ENCODE data around the gene GOLGA6C.
"Not testable (repeated sequence)": the region's sequence is repeated elsewhere in the genome, so short reads cannot be mapped to it uniquely, and the experiment has no call there.

The GOLGA6C gene

DNA sequence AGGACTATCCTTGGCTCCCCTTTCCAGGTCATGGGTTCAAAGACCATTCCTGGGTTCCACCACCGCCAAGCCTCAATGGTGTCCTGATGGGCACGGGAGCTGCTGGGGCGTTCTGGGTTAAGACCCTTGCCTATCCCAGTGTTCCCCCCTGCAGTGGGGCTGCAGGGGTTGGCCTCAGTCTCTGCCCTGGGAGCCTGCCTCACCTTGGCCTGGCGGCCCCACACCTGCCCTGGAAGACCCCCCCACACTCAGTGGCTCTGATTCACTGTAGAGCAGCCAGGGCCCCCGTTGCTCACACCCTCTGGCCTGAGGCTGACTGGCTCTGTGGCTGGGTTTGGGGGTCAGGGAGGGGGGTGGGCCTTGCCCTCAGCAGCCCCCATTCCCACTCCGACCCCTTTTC, 34.4 kb upstream of the GOLGA6C start:
- H3K36me3 ChIP-seq (ENCODE audit: insufficient read depth): no peaks in the 10 kb centered on the region
- H3K27ac ChIP-seq: no peak overlapping the region

DNA sequence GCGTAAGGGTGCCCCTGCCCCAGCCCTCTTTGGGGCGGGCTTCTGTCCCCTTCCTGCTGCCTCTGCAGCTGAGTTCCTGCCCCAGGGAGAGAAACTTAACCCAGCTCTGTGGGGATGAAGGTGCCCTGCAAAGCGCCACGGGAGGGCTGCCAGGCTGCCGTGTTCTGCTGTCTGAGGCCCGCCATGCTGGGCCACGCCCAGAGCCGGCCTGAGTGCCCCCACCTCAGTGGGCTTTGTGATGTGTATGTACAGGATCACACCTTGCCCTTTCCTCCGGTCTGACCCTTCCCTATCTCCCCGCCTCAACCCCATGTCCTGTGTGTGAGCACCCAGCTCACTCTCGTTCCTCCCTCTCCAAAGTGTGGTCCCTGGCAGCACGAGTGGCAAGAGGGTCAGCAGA, 33.9 kb upstream of the GOLGA6C start:
- TF ChIP-seq, protein P1, sequence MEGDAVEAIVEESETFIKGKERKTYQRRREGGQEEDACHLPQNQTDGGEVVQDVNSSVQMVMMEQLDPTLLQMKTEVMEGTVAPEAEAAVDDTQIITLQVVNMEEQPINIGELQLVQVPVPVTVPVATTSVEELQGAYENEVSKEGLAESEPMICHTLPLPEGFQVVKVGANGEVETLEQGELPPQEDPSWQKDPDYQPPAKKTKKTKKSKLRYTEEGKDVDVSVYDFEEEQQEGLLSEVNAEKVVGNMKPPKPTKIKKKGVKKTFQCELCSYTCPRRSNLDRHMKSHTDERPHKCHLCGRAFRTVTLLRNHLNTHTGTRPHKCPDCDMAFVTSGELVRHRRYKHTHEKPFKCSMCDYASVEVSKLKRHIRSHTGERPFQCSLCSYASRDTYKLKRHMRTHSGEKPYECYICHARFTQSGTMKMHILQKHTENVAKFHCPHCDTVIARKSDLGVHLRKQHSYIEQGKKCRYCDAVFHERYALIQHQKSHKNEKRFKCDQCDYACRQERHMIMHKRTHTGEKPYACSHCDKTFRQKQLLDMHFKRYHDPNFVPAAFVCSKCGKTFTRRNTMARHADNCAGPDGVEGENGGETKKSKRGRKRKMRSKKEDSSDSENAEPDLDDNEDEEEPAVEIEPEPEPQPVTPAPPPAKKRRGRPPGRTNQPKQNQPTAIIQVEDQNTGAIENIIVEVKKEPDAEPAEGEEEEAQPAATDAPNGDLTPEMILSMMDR (conservative IDR thresholded peaks at IDR 0.05; ENCODE audit: low read depth, low read length): no peak
- Histone ChIP-seq H3K27me3 (ENCODE audit: insufficient read depth, low read depth) (peaks cover 14% of the 10 kb centered on the region; the same call in 1 of the 2 replicates), H3K4me1 (ENCODE audit: low read depth, poor library complexity, severe bottlenecking) (no peaks in the 10 kb centered on the region), H2AFZ (ENCODE audit: low read depth) (no peak overlapping the region), H3K9ac (no peak overlapping the region), H3K4me2 (no peak overlapping the region), H3K79me2 (ENCODE audit: insufficient read depth, low read depth) (no peaks in the 10 kb centered on the region), H3K4me3 (IDR thresholded peaks at IDR 0.05; ENCODE audit: insufficient read depth, low read depth, low read length) (no peak overlapping the region), H3K27ac (no peak overlapping the region), H4K20me1 (ENCODE audit: insufficient read depth) (no peaks in the 10 kb centered on the region), H3K36me3 (ENCODE audit: insufficient read depth) (no peaks in the 10 kb centered on the region)

More for the DNA sequence above, 34.4 kb upstream of the GOLGA6C start:
- H2AFZ ChIP-seq (ENCODE audit: low read depth): no peak overlapping the region
- TF ChIP-seq, protein P1 (conservative IDR thresholded peaks at IDR 0.05; ENCODE audit: low read depth, low read length): no peak
- no peaks in the 10 kb centered on the region for H3K4me1 ChIP-seq (ENCODE audit: low read depth, poor library complexity, severe bottlenecking)
- peaks cover 14% of the 10 kb centered on the region; the same call in 1 of the 2 replicates for H3K27me3 ChIP-seq (ENCODE audit: insufficient read depth, low read depth)
- no peak overlapping the region for H3K4me3 ChIP-seq (IDR thresholded peaks at IDR 0.05; ENCODE audit: insufficient read depth, low read depth, low read length)
- H4K20me1 ChIP-seq (ENCODE audit: insufficient read depth): no peaks in the 10 kb centered on the region
- no peak overlapping the region for H3K9ac ChIP-seq
- no peaks in the 10 kb centered on the region for H3K79me2 ChIP-seq (ENCODE audit: insufficient read depth, low read depth)
- H3K4me2 ChIP-seq: no peak overlapping the region

DNA sequence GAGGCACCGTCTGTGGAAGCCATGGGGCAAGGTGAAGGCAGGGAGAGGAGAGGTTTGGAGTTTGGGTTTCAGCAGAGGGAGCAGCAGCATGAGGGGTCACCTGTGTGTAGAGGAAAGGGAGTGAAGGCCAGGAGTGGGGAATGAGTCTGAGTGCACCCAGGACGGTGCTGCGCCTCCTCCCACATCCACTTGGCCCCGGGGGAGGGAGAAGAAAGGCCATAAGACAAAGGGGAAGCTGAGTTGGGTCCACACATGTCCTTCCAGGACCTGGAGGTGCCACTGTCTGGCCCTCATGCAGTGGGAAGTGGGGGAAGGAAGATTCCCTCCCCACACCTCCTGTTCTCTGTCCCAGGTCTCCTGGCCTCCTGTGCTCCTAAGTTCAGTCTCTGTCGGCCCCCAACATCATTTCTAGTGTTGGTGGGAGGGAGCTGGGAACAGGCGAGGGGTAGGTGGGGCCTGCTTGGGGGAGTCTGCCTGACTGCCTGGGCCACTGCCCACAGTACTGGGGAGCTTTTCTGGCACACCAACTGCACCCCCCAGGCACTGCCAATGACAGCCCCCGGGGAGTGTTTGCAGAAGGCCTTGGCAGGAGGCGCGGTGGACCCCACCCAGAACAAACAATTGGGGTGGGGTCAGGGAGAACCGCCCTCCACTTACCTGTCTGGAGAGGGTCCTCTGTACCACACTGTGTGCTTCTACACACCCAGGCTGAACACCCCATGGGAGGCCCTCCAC, 32.9 kb upstream of the GOLGA6C start:
- not testable (repeated sequence) for H2AFZ ChIP-seq (ENCODE audit: low read depth); H3K27ac ChIP-seq; H4K20me1 ChIP-seq (ENCODE audit: insufficient read depth)

DNA sequence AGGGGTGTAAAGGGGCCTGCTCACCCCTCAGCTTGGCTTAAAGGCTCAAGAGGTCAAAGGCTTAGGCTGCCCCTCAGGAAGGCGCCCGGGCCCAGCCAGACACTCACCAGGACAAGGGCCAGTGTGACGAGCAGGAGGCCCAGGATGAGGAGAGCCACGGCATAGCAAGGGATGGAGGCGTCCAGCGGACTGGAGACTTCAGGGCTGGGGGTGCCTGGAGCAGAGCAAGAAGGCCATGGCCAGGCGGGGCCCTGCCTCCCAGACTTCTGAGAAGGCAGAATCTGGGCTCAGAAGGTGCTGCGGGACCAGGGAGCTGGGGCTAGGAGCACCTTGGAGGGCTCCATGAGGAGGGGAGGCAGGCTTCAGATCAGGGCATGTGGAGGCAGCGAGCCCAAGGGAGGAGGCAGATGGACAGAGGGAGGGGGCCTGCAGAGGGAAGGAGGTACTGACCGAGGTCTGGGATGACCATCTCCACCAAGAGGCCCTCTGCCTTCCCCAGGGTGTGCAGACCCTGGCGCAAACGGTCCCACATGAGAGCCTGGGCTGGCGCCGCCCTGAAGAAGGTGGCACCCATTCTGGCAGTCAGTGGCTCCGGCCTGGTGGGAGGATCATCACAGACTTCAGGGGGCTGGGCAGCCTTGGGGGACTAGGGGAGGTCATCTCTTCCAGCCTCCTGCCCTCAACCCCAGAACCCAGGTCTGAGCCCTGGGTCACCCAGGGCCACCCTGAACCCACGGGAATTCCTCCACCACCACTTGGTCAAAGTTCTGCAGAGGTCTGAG, 32.0 kb upstream of the GOLGA6C start:
- H3K36me3 ChIP-seq (ENCODE audit: insufficient read depth): no peaks in the 10 kb centered on the region
- no peaks in the 10 kb centered on the region for H3K4me1 ChIP-seq (ENCODE audit: low read depth, poor library complexity, severe bottlenecking)
- no peak overlapping the region for H3K27ac ChIP-seq
- no peaks in the 10 kb centered on the region for H4K20me1 ChIP-seq (ENCODE audit: insufficient read depth)
- H3K27me3 ChIP-seq (ENCODE audit: insufficient read depth, low read depth): peaks cover 19% of the 10 kb centered on the region; the same call in 1 of the 2 replicates
- H3K4me3 ChIP-seq (IDR thresholded peaks at IDR 0.05; ENCODE audit: insufficient read depth, low read depth, low read length): no peak overlapping the region
- TF ChIP-seq, protein P1 (conservative IDR thresholded peaks at IDR 0.05; ENCODE audit: low read depth, low read length): no peak
- H3K9ac ChIP-seq: no peak overlapping the region
- no peak overlapping the region for H2AFZ ChIP-seq (ENCODE audit: low read depth)
- no peaks in the 10 kb centered on the region for H3K79me2 ChIP-seq (ENCODE audit: insufficient read depth, low read depth)
- H3K4me2 ChIP-seq: no peak overlapping the region

More for the DNA sequence above, 32.9 kb upstream of the GOLGA6C start:
- H3K4me2 ChIP-seq; H3K36me3 ChIP-seq (ENCODE audit: insufficient read depth); H3K4me1 ChIP-seq (ENCODE audit: low read depth, poor library complexity, severe bottlenecking); H3K9ac ChIP-seq; H3K4me3 ChIP-seq (IDR thresholded peaks at IDR 0.05; ENCODE audit: insufficient read depth, low read depth, low read length); H3K79me2 ChIP-seq (ENCODE audit: insufficient read depth, low read depth): not testable (repeated sequence)
- peaks cover 19% of the 10 kb centered on the region; the same call in 1 of the 2 replicates for H3K27me3 ChIP-seq (ENCODE audit: insufficient read depth, low read depth)

DNA sequence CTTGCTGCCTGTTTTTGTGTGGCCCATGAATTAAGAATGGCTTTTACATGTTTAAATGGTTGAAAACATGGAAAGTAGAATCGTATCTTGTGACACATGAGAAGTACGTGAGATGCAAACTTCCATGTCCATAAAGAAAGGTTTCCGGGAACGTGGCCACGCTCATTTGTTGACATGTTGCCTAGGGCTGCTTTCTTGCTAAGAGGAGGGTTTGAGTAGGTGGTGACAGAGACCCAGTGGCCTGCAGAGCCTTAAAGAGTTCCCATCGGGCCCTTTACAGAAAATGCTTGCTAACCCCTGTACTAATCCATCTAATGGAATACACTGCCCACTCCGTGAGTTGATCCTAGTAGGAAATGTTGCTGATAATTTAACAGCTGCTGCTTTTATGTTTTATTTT, 31.0 kb upstream of the GOLGA6C start:
- not testable (repeated sequence) for H3K4me2 ChIP-seq; H4K20me1 ChIP-seq (ENCODE audit: insufficient read depth)
- peaks cover 19% of the 10 kb centered on the region; the same call in 1 of the 2 replicates for H3K27me3 ChIP-seq (ENCODE audit: insufficient read depth, low read depth)

More for the DNA sequence above, 31.0 kb upstream of the GOLGA6C start:
- H3K4me3 ChIP-seq (IDR thresholded peaks at IDR 0.05; ENCODE audit: insufficient read depth, low read depth, low read length); H3K27ac ChIP-seq; H3K9ac ChIP-seq; H3K79me2 ChIP-seq (ENCODE audit: insufficient read depth, low read depth); H3K4me1 ChIP-seq (ENCODE audit: low read depth, poor library complexity, severe bottlenecking); H3K36me3 ChIP-seq (ENCODE audit: insufficient read depth); H2AFZ ChIP-seq (ENCODE audit: low read depth): not testable (repeated sequence)
